ENCODE results near the gene USH1C.

Gene USH1C

GRCh38 chr11:17568944-17569343 is 24.7 kb upstream of the USH1C start:
- no peak for DNase-seq

GRCh38 chr11:17564687-17565042 is 20.4 kb upstream of the USH1C start:
- DNase-seq, result no peak

GRCh38 chr11:17563961-17564686 is 19.9 kb upstream of the USH1C start:
- DNase-seq, result no peak

GRCh38 chr11:17563231-17563646 is 19.0 kb upstream of the USH1C start:
- no peak for DNase-seq

GRCh38 chr11:17561526-17561925 is 17.3 kb upstream of the USH1C start:
- no peak for DNase-seq

GRCh38 chr11:17561111-17561415 is 16.8 kb upstream of the USH1C start:
- DNase-seq, result no peak

- no peak for DNase-seq
Observed at GRCh38 chr11:17560281-17561110, 16.3 kb upstream of the USH1C start.

GRCh38 chr11:17559341-17560087 is 15.3 kb upstream of the USH1C start:
- DNase-seq, result no peak

- DNase-seq, result no peak
Observed at GRCh38 chr11:17558916-17559315, 14.7 kb upstream of the USH1C start.

GRCh38 chr11:17558025-17558780 is 14.0 kb upstream of the USH1C start:
- DNase-seq, result no peak

- no peak for DNase-seq
Observed at GRCh38 chr11:17556999-17557398, 12.8 kb upstream of the USH1C start.

GRCh38 chr11:17554487-17554886 is 10.3 kb upstream of the USH1C start:
- no peak for DNase-seq

- no peak for DNase-seq
Observed at GRCh38 chr11:17553249-17553546, 9.0 kb upstream of the USH1C start.

GRCh38 chr11:17552392-17553248 is 8.4 kb upstream of the USH1C start:
- DNase-seq, result no peak

GRCh38 chr11:17552041-17552355 is 7.8 kb upstream of the USH1C start:
- DNase-seq, result no peak

GRCh38 chr11:17551347-17552040 is 7.3 kb upstream of the USH1C start:
- DNase-seq, result no peak

- DNase-seq, result no peak
Observed at GRCh38 chr11:17550450-17551346, 6.5 kb upstream of the USH1C start.

GRCh38 chr11:17548444-17548843 is 4.2 kb upstream of the USH1C start:
- DNase-seq, result no peak

GRCh38 chr11:17547932-17548331 is 3.7 kb upstream of the USH1C start:
- no peak for DNase-seq

GRCh38 chr11:17547051-17547577 is 2.9 kb upstream of the USH1C start, which contains the start of gene OTOG:
Gene OTOG, plus strand, starts transcription at chr11:17547259. Its CDS starts 114 bp downstream, at chr11:17547373.
- DNase-seq, result no peak
